Measurements from ENCODE around the gene TBCE.

- TF ChIP-seq EZH2 (IDR thresholded peaks at IDR 0.05) (no peak), POLR2AphosphoS5 (IDR thresholded peaks at IDR 0.05; ENCODE audit: borderline replicate concordance, low read depth, low read length) (no peak), FOXP2 (optimal IDR thresholded peaks at IDR 0.05; ENCODE audit: control extremely low read depth, extremely low read length, insufficient read depth) (no peak)
Observed at GRCh38 chr1:235495551-235495950, 128.3 kb downstream of the TBCE start.
